ENCODE results near the gene ALKBH5.
A peak's percentile ranks its signal among the peaks of the same experiment; 100 is the strongest.

ALKBH5 gene

DNA sequence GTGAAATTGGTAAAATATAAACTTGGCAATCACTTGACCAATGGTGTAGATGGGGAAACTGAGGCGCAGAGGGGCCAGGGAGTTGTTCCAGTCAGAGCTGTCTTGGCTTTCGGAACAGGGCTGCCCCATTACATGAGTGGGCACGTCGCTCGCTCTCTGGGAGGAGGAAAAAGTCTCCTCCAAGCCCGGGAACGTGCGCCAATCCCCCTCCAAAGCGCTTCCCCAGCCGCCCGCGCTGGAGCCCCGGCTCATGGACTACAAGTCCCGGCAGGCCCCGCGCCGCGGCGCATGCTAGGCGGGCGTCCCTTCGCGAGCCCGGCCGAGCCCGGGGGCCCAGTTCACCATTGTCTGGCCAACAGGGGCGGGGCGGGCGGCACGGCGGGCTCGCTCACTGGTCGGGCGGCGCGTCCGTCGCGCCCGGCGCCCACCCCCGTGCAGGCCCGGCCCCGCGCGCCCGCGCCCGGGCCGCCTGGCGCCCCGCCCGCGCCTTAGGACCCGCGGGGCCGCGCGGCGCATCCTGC is 41.6 kb downstream of the ALKBH5 start, which contains the start of gene LLGL1:
LLGL1 (plus strand) TSS at position 515 of the 521 bp plus-strand sequence. CDS start 48 bp downstream, outside the sequence.
- peak; percentile 78 to 97 (median 90) for DNase-seq

DNA sequence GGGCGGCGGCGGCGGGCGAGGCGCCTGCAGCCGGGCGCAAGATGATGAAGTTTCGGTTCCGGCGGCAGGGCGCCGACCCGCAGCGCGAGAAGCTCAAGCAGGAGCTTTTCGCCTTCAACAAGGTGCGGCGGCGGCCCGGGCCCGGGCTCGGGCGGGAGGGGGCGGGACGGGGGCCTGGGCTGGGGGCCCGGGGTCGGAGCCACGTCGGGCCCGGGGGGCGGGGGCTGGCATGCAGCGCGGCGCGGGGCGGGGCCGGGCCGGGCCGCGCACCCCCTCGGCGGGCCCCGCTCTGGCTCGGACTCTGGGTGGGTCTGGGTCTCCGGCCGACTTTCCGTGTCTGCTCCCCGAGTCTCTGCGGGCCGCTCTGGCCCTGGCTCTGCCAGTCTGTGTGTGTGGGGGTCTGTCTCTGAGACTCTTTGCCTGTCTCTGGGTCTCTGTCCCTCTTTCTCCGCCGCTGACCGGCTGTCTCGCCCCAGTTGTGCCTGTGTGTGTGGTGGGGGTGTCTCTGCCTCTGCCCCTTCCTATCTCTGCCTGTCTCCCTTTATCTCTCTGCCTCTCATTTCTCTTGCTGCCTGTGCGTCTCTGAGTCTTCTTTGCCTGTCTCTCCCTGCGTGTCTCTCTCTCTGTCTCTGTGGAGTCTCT is 42.1 kb downstream of the ALKBH5 start:
- no peak for DNase-seq

DNA sequence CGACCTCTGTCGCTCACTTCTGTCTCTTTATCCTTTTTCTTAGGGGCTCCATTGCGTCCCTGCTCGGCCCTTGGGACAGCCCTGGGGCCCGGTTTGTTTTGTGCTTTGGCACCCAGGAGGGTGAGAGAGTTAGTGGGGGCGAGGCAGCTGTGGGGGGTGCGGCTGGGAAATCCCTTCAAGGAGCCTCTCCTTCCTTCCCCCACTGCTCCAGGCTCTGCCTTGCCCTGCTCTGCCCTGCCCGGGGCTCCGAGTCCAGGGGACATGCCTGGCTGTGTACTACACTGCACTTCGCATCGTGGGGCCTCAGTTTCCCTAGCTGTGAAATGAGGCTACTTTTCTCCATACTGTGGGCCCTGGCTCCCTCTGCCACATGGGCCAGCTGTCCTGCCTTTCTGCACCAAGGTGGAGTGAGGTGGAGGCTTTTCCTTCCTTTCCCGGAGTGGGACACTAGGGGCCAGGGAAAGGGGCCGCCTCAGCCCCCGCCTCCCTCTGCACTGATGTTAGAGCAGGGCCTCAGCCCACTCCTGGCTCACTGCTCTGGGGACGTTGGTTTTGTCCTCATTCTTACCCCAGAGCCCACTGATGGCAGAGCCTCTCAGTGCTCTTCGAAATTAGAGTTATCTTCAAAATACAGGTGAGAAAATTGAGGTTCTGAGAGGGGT is 42.8 kb downstream of the ALKBH5 start:
- DNase-seq = no peak

DNA sequence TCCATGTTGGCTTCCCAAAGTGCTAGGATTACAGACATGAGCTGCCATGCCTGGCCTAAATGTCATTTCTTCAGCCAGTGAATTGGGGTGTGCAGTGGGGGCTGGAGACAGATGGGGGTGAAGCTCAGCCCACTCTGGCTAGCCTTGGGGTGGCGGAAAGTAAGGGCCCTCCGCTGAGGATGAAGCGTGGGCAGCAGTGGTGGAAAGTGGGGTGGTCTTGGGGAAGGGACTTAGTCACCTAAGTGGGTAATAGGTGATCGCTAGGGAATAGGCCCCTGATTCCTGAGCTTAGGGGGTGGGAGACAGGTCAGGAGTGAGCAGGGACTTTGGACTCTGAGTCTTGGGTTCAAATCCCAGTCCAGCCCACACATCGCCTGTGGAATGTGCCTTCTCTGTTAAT is 44.0 kb downstream of the ALKBH5 start:
- no peak for DNase-seq

DNA sequence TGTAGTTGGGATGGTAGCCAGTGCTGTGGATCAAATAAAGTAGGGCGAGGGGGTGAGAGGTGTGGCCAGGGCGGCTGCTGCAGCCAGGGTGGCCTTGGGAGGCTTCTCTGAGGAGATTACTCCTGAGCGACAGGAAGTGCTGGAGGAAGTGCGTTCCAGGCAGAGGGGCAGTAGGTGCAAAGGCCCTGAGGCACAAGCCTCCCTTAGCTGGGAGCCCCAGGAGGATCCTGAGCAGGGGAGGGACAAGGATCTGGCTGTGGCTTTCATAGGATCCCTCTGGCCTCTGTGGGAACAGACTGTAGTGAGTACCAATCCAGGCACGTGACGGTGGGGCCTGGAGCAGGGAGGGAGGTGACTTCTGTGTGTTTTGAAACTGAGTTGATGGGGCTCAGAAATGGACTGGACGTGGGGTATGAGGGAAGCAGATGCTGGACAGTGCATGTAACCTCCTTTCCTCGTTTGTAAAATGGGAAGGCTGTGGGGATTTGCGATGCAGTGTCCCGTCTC is 44.6 kb downstream of the ALKBH5 start:
- no peak for DNase-seq

DNA sequence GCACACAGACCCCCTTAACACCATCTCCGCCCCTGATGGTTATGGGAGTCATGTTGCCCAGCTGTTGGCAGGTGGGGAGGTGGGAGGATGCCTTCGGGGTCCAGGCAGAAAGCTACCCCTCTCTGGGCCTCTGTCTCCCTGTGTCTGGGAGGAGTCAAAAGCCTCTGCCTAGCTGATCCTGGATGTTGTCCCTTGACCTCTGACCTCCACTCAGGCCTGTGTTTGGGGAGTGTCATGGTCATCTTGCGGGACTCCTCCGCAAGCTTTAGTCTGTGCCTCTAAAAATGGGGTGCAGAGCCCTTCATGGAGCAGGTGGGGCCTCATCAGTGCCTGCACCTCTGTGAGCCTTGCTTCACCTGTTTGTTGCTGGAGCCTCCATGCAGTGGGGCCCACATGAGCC is 45.6 kb downstream of the ALKBH5 start:
- DNase-seq = no peak

DNA sequence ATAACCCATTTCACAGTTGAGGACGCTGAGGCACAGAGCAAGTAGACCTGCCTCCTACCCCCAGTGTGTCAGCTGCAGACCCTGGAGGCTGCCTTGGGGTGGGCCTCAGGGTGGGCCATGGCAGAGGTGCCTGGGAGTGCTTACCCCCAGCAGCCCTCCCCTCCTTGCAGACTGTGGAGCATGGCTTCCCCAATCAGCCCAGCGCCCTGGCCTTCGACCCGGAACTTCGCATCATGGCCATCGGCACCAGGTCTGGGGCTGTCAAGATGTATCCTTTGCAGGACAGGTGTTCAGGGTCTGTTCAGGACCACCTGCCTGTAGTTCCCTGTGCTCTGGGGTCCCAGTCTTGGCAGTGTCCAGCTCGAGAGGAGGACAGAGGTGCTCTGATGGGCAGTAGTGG is 46.1 kb downstream of the ALKBH5 start:
- no peak for DNase-seq

DNA sequence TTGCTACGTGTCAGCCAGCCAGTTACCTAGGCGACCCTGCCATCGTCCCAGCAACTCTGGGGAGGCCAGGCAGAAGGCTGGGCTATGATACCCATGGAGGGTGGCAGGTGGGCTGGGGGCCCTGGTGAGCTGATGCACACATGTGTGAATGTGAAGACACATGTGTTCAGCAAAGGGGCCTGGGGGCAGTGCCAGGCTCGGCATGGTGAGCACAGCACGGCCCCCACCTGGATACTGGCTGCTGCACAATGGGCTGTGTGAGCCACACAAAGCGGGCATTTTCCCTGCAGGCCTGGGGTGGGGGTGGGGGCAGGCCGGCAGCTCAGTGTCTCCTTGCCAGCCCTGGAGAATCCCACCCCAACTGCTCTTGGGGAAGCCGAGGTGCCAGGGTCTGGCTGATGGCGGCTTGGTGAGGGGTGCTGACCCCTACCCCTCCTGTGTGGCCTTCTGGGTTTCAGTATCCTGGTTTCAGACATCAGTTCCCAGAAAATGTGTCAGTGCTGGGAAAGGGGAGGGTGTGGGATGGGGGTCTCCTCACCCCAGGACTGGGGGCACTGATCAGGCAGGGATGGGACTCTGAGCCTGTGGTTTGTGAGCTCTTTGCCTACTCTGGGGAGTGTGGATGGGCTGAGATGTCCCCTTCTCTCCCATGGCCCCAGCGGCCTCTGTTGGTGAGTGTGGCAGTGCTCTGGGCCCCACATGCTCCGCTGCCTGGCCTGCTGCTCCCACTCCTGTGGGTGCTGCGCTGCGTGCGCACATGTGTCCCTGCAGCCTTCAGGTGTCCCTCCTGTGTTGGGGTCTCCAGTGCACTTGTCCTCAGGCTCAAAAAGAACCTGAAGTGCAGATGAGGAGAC is 46.9 kb downstream of the ALKBH5 start:
- DNase-seq = no peak

DNA sequence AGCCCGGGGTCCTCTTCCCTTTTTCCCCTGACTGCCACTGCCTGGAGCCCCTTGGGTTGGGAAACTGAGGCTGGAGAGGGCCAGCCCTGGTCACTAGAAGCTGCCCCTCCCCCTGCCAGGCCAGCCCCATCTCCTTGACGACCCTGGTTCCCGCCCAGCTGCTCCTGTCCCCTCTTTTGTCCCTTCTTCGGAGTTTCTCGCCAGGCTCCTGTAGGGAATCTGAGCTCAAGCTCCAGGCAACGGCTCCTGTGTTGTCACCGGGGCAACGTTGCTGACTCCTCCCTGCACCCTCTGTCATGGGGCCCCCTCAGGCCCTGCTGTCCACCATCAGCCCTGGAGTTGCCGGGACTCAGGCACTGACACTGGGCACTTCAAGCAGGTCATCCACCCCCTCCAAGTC is 47.5 kb downstream of the ALKBH5 start:
- DNase-seq = no peak

DNA sequence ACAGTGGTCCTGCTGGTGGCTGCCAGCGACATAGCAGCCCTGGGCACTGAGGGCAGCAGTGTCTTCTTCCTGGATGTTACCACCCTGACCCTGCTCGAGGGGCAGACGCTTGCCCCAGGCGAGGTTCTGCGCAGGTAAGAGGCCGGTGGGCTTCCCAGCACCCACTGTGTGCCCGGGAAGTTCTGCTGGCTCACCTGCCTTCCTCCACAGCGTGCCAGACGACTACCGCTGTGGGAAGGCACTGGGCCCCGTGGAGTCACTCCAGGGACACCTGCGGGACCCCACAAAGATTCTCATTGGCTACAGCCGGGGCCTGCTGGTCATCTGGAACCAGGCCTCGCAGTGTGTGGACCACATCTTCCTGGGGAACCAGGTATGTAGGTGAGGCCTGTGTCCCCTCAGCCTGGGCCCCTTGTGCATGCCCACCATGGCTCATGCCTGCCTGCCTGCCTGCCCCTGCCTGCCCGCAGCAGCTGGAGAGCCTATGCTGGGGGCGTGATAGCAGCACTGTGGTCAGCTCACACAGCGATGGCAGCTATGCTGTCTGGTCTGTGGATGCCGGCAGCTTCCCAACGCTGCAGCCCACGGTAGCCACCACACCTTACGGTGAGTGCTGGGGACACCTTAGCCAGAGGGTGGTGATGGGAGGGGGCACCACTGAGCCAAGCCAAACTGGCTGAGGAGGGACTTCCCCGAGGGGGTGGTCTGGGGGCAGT is 50.3 kb downstream of the ALKBH5 start:
- DNase-seq = no peak

DNA sequence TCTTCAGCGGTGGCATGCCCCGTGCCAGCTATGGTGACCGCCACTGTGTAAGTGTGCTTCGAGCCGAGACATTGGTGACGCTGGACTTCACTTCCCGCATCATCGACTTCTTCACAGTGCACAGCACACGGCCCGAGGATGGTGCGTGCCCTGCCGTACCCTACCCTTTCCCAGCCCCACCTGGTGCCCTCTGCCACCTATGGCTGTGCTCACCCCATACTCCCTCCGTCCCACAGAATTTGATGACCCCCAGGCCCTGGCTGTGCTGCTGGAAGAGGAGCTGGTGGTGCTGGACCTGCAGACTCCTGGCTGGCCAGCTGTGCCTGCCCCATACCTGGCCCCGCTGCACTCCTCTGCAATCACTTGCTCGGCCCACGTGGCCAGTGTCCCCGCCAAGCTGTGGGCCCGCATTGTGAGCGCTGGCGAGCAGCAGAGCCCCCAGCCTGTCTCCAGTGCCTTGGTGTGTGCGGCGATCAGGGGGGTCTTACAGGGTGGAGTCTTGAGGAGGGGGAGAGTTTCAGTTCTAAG is 51.3 kb downstream of the ALKBH5 start:
- DNase-seq = no peak

DNA sequence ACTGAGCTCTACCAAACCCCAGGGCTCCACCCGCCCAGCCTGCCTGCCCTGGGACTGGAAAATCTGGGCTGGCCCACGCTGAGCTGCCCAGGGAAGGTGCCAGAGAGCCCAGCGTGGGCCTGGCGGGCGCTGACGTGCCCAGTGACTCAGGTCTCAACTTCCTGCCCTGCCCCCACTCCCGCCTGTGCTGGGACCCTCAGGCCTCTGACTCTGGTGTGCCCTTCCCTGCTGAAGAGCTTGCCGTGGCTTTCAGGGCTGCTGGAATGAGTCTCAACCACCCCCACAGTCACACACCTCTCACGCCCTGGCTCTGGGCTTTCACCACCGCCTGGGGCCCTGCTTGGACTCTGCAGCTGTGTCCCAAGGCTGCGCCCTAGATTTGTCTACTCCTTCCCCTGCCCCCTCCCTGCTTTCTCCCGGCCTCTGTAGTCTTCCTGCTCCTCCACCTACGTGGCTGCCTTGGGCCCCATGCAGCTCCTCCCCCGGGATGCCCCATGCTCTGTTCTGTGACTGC is 52.2 kb downstream of the ALKBH5 start:
- no peak for DNase-seq

DNA sequence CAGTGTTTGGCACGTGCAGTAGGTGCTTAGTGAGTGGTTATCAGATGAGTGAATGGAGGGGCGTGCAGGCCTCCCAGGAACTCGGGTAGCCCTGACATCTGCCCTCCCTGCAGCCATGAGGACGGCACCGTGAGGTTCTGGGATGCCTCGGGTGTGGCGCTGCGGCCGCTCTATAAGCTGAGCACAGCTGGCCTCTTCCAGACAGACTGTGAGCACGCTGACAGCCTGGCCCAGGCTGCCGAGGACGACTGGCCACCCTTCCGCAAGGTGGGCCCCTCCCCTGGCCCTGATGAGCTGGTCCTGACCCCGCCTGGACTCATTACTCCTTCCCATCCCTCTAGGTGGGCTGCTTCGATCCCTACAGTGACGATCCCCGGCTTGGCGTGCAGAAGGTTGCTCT is 52.9 kb downstream of the ALKBH5 start:
- no peak for DNase-seq

DNA sequence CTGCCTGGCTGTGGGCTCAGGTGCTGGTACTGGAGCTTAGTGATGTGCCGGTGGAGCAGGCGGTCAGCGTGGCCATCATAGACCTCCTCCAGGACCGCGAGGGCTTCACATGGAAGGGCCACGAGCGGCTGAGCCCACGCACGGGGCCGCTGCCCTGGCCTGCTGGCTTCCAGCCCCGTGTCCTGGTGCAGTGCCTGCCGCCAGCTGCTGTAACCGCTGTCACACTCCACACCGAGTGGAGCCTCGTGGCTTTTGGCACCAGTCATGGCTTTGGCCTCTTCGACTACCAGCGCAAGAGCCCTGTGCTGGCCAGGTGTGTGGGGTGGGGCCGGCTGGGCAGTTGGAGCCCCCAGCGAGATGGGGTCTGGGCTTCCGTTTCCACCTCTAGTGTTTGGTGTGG is 53.8 kb downstream of the ALKBH5 start:
- DNase-seq = no peak

DNA sequence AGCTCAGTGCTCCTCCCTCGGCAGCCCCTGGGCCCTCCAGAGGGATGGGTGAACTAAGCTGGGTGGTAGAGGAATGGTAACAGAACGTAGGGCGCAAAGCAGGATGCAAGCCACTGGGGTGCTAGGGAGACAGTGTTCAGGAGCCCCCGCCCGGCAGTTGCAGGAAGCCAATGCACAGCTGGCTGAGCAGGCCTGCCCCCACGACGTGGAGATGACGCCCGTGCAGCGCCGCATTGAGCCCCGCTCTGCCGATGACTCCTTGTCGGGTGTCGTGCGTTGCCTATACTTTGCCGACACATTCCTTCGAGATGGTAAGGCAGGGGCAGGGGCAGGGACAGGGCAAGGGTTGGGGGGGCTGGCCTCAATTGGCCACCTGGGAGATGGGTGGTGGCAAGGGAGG is 54.7 kb downstream of the ALKBH5 start:
- no peak for DNase-seq

DNA sequence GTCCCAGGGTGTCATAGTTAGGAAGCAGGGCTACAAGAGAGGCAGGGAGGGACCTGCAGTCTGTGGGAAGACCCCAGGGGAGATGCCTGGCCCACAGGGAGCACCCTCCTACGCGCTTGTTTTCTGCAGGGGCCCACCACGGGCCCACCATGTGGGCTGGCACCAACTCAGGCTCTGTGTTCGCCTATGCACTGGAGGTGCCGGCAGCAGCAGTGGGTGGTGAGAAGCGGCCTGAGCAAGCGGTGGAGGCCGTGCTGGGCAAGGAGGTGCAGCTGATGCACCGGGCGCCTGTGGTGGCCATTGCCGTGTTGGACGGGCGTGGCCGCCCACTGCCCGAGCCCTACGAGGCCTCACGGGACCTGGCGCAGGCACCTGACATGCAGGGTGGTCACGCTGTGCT is 56.8 kb downstream of the ALKBH5 start:
- DNase-seq = no peak

DNA sequence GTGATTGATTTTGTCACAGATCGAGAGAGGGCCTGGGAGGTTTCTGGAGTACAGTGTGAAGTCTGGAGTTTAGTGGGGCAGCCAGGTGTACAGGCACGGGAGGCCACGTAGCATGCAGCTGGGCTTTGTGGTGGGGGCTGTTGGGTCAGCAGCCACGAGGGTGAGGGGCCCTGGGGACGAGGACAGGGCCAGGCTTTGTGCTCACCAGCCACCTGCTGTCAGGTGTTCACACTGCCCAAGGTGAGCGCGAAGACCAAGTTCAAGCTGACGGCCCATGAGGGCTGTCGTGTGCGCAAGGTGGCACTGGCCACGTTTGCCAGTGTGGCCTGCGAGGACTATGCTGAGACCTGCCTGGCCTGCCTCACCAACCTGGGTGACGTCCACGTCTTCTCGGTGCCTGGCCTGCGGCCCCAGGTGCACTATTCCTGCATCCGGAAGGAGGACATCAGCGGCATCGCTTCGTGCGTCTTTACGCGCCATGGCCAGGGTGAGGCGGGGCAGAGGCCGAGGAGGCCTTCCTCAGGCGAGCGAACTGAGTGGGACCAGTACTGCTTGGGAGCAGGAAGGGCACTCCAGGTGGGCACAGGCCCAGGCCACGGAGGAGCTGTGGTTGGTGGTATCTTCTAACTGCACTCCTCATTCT is 57.7 kb downstream of the ALKBH5 start:
- DNase-seq = no peak

DNA sequence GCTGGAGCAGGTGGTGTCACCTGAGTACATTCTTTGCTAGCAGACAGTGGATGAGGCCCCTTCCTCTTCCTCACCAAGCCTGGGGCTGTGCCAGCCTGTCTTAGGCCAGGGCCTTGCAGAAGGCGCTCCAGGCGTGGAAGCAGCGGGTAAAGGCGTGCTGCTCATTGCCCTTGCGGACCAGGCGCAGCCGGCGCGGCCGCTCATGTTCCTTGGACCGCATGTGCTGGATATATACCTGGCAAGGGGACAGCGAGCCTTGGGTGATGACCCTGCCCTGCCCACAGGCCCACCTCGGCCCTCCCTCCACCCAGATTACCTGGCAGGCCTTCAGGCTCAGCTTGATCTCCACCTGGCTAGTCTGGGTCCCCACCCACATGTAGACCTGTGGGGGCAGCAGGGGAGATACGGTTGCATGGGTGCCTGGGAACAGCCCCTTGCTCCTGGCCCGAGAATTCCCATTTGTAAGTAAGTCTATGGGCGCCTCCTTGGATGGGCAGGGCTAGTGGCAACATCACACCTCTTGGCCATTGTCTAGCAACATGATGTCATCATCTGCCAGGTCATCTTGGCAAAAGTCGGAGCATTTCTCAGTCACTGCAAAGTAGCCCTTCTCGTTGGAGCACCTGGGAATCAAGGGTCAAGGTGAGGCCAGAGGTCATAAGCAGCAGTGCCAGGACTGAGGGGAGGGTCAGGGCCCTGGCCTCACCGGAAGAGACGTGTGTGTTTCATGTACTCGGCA is 61.6 kb downstream of the ALKBH5 start:
- DNase-seq = no peak

DNA sequence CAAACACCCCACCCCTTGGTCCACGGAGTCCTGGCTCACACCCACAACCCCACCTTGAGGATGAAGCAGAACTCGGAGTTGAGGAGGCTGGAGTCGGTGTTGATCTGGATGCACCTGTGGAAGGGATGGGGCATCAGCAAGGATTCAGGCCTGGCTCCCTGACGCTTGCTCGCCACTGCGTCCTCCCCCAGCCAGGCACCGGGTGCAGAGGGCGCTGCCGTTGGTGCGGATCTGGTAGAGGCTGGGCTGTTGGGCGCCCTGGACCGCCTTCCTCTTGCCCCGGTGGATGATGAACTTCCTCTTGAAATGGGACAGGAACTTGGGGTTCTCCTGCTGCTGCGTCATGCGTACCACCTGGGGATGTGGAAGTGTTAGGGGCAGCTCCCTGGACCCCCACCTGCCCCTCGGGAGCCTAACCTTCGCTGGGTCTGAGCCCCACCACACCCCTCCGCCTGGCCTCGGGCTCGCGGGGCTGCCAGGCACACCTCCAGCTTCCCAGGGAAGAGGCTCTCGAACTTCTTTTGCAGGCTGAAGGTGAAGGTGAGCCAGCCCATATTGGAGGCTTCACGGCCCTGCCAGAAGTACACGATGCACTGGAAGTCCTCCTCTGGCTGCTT is 62.6 kb downstream of the ALKBH5 start:
- no peak for DNase-seq

DNA sequence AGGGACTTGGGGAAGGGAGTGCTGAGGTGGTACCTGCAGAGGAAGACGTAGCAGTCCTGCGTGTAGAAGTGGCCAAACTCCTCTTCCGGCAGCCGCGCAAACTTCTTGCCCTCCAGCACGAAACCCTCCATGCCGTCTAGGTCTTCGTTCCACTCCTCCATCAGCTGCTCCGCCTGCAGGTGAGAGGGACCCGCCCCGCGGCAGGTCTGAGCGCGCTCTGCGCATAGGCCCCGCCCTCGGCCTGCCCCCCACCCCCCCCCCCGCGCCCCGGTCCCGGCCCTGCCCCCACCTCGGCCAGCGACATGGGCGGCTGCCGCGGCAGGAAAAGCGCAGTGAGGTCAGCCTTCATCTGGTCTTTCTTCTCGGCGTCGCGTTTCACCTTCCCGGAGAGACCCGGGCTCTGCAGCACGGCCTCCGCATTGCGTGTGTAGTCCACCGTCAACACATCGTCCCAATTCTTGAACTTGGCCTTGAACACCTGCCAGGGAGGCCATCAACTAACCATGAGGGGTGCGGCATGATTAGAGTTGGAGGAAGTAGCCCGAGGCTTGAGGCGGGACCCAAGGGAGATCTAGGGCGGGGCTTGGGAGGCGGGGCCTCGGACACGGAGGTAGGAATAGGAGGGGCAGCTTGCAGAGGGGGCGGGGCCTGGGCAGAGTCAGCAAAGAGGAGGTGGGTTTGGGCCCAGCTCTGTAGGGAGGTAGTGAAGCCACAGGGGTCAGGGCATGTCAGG is 63.4 kb downstream of the ALKBH5 start:
- peak in 2 of 4 experiments; percentile 11 to 13 for DNase-seq

Data from activated naive CD4-positive, alpha-beta T cell (primary cell).